ENCODE results near the gene WWOX.

DNA sequence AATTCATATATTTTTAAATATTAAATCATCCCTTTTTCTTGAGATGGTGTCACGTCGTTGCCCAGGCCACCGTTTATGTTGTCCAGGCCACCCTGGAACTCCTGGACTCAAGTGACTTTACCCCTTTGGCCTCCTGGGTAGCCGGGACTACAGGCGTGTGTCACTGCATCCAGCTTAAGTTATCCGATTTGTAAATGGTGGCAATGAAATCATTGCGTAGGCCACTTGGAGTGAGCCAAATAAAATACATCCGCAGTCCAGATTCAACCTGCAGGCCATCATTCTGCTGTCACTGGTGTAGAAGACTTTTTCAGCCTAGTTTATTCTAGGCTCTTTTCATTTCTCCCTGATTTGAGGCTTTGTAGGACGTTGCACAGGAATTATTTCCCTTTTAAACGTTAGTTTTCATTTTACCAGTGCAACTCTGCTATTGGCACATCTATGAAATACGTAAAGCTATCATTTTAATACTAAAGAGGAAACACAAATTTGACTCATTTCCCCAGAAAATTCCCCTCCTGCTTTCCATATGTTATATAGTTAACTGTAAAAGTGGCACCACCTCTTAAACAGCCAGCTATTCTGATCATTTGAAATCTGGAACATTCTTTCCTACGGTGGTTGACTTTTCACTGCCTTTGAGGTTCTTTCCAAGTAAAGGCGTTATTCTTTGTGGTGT, 1051.3 kb downstream of the WWOX start:
- TF ChIP-seq, protein P1, sequence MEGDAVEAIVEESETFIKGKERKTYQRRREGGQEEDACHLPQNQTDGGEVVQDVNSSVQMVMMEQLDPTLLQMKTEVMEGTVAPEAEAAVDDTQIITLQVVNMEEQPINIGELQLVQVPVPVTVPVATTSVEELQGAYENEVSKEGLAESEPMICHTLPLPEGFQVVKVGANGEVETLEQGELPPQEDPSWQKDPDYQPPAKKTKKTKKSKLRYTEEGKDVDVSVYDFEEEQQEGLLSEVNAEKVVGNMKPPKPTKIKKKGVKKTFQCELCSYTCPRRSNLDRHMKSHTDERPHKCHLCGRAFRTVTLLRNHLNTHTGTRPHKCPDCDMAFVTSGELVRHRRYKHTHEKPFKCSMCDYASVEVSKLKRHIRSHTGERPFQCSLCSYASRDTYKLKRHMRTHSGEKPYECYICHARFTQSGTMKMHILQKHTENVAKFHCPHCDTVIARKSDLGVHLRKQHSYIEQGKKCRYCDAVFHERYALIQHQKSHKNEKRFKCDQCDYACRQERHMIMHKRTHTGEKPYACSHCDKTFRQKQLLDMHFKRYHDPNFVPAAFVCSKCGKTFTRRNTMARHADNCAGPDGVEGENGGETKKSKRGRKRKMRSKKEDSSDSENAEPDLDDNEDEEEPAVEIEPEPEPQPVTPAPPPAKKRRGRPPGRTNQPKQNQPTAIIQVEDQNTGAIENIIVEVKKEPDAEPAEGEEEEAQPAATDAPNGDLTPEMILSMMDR (IDR thresholded peaks at IDR 0.05; ENCODE audit: low read depth, low read length), result no peak
- TF ChIP-seq POLR2A (IDR thresholded peaks at IDR 0.05; ENCODE audit: extremely low read depth, insufficient read length), result no peak

Measured in NB4 (cell line).